ENCODE measurements around the gene MBD1.

MBD1 gene

DNA sequence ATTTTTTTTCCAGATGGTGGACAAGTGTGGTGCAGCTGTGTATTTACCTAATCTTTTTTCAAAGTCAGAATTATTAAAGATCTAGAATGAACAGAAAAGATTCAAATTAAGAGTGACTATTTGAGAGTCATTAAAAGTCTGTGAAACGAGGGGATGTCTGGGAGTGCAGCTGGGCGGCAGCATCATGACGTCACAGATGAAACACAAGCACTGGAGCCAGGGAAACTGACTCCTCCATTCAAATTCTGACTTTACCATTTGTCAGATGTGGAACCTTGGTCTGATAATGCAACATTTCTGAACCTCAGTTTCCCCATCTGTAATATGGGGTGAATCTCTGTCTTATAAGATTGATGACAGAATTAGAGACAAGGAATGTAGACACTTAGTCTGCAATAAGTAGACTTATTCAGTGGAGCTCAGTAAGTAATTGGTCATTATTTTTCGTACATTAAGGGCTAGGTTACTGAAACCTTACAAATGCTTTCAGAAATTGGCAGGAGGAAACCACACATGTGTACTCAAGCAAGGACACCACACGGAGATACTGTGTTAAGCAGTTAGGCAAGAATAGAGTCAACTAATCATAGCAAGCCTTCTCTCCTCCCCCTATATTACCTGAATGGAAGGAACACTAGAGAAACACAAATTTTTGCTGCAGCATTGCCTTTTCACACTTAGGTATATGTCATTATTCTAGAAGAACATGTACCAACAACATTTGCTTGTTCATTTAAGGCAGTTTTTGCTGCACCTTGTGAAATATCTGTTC is 34.0 kb upstream of the MBD1 start:
- no peak for ATAC-seq (ENCODE audit: low read depth)
- no peak for DNase-seq (ENCODE audit: low spot score)
- Histone ChIP-seq H3K36me3 (ENCODE audit: low read depth) (no peaks in the 10 kb centered on the region), H3K9me3 (ENCODE audit: severe bottlenecking) (no peaks in the 10 kb centered on the region), H3K4me1 (ENCODE audit: insufficient read depth, poor library complexity, severe bottlenecking) (no peaks in the 10 kb centered on the region), H3K27ac (ENCODE audit: poor library complexity, severe bottlenecking) (no peak overlapping the region), H3K4me3 (ENCODE audit: severe bottlenecking) (no peak overlapping the region), H3K27me3 (ENCODE audit: insufficient read depth, poor library complexity, severe bottlenecking) (no peaks in the 10 kb centered on the region)
- TF ChIP-seq, protein P1, sequence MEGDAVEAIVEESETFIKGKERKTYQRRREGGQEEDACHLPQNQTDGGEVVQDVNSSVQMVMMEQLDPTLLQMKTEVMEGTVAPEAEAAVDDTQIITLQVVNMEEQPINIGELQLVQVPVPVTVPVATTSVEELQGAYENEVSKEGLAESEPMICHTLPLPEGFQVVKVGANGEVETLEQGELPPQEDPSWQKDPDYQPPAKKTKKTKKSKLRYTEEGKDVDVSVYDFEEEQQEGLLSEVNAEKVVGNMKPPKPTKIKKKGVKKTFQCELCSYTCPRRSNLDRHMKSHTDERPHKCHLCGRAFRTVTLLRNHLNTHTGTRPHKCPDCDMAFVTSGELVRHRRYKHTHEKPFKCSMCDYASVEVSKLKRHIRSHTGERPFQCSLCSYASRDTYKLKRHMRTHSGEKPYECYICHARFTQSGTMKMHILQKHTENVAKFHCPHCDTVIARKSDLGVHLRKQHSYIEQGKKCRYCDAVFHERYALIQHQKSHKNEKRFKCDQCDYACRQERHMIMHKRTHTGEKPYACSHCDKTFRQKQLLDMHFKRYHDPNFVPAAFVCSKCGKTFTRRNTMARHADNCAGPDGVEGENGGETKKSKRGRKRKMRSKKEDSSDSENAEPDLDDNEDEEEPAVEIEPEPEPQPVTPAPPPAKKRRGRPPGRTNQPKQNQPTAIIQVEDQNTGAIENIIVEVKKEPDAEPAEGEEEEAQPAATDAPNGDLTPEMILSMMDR (IDR thresholded peaks at IDR 0.05; ENCODE audit: poor library complexity, severe bottlenecking): no peak

DNA sequence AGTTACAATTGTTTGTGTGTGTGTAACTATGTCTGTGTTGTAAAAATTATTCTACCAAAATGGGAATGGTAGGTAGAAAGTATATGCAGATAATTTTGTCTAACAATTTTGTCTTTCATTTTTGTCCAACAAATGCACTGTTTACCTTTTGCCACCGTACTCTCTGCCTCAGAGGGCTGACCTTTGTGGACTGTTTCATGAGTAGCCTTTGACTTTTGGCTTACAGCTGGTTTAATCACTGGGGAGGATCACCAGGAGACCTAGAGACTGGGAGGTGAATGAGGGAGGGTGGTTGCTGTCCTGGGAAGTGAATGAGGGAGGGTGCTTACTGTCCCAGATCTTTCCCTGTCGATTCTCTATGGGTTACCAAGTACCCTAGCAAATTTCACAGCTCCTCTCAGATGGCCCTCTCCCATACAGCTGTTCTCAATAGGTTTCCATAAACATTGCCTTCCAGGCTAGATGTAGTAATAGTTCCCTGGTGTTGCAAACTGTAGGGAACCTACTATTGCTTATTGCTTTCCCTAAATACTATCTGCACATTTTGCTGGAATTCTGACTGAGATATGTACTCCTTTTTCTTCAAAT is 32.6 kb upstream of the MBD1 start:
- DNase-seq (ENCODE audit: low spot score) (no peak), ATAC-seq (ENCODE audit: low read depth) (no peak)
- no peaks in the 10 kb centered on the region for H3K27me3 ChIP-seq (ENCODE audit: insufficient read depth, poor library complexity, severe bottlenecking)
- H3K9me3 ChIP-seq (ENCODE audit: severe bottlenecking): no peaks in the 10 kb centered on the region
- H3K4me1 ChIP-seq (ENCODE audit: insufficient read depth, poor library complexity, severe bottlenecking): peaks cover 3% of the 10 kb centered on the region
- TF ChIP-seq, protein P1 (IDR thresholded peaks at IDR 0.05; ENCODE audit: poor library complexity, severe bottlenecking): no peak
- H3K4me3 ChIP-seq (ENCODE audit: severe bottlenecking): no peak overlapping the region
- H3K36me3 ChIP-seq (ENCODE audit: low read depth): no peaks in the 10 kb centered on the region
- no peak overlapping the region for H3K27ac ChIP-seq (ENCODE audit: poor library complexity, severe bottlenecking)

DNA sequence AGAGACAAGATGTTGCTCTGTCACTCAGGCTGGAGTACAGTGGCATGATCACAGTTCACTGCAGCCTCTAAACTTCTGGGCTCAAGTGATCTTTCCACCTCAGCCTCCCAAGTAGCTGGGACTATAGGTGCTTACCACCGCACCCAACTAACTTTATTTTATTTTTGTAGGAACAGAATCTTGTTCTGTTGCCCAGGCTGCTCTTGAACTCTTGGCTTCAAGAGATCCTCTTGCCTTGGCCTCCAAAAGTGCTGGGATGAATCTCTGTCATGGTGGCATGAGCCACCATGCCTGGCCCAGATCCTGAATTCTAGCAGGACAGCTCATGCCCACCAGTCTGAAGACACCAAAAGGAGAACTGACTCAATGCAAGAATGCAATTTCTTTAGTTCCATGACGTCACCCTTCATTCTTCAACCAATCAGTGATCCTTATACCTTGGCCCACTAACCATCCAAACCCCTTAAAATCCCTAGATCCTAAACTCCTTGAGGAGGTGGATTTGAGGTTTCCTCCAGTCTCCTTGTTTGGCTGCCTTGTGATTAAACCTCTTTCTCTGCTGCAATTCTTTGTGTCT is 31.8 kb upstream of the MBD1 start:
- Histone ChIP-seq H3K27ac (ENCODE audit: poor library complexity, severe bottlenecking) (no peak overlapping the region), H3K27me3 (ENCODE audit: insufficient read depth, poor library complexity, severe bottlenecking) (no peaks in the 10 kb centered on the region), H3K9me3 (ENCODE audit: severe bottlenecking) (no peaks in the 10 kb centered on the region), H3K4me3 (ENCODE audit: severe bottlenecking) (no peak overlapping the region), H3K4me1 (ENCODE audit: insufficient read depth, poor library complexity, severe bottlenecking) (peaks cover 11% of the 10 kb centered on the region), H3K36me3 (ENCODE audit: low read depth) (no peaks in the 10 kb centered on the region)
- ATAC-seq (ENCODE audit: low read depth): no peak
- TF ChIP-seq, protein P1 (IDR thresholded peaks at IDR 0.05; ENCODE audit: poor library complexity, severe bottlenecking): no peak
- DNase-seq (ENCODE audit: low spot score): no peak

DNA sequence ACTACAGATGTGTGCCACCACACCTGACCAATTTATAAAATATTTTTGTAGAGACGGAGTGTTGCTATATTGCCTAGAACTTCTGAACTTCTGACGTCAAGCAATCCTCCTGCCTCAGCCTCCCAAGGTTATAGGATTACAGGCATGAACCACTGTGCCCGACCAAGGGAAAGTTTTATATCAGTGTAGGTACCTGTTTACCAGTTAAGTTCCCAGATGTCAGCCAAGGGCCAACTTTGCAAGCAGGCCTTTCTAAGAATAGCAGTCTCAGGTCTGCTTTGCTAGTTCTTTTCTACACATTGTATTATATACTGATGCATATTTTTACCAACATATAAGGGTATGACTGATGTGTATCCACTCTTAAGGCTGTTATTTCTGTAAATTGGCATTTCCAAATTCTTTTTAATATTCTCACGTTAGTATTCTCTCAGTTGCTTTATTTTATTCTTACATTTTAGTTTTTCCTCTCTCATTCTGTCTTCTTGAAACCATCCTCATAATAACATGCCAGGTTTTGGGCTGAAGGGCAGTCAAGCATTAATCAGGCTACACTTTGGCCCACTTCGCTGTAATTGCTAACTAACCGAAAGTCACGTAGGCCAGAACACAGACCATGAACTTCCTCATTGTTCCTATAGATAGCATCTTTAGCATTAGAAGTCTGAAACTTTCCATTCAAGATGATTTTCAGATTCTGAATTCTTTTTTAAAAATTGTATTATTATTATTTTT is 31.1 kb upstream of the MBD1 start:
- Histone ChIP-seq H3K4me1 (ENCODE audit: insufficient read depth, poor library complexity, severe bottlenecking) (peaks cover 11% of the 10 kb centered on the region), H3K27ac (ENCODE audit: poor library complexity, severe bottlenecking) (no peak overlapping the region), H3K36me3 (ENCODE audit: low read depth) (no peaks in the 10 kb centered on the region), H3K27me3 (ENCODE audit: insufficient read depth, poor library complexity, severe bottlenecking) (no peaks in the 10 kb centered on the region), H3K9me3 (ENCODE audit: severe bottlenecking) (no peaks in the 10 kb centered on the region), H3K4me3 (ENCODE audit: severe bottlenecking) (no peak overlapping the region)
- ATAC-seq (ENCODE audit: low read depth): no peak
- no peak for DNase-seq (ENCODE audit: low spot score)
- TF ChIP-seq, protein P1 (IDR thresholded peaks at IDR 0.05; ENCODE audit: poor library complexity, severe bottlenecking): no peak

Data from RWPE2 (cell line).